Activated CD4-positive, alpha-beta T cell treated with anti-CD3 and anti-CD28 coated beads, Interleukin-2, amount 10 ng/mL, durations not matched to agents 24 days and 14 days (primary cell): Measurements from ENCODE around the gene ATP6V0E2. TPM values are rescaled to one million over a fixed set of nuclear protein-coding genes. Genes with fewer than 3 reads are reported as not detected.
"Not testable (repeated sequence)": the region's sequence is repeated elsewhere in the genome, so short reads cannot be mapped to it uniquely, and the experiment has no call there.

ENCODE experiments used
- DNase-seq: peaks from one replicate; pipeline ENCODE4 v3.0.0; 2022
- H3K27ac Mint-ChIP-seq: one replicate; pipeline ENCODE4 v1.8.0; 2022; ENCODE audit warnings: mild to moderate bottlenecking, mixed read lengths
- H3K27me3 Mint-ChIP-seq: one replicate; pipeline ENCODE4 v1.8.0; 2022; ENCODE audit warnings: mixed read lengths
- H3K36me3 Mint-ChIP-seq: one replicate; pipeline ENCODE4 v1.8.0; 2022; ENCODE audit warnings: low read depth, mild to moderate bottlenecking, mixed read lengths
- H3K4me1 Mint-ChIP-seq: one replicate; pipeline ENCODE4 v1.8.0; 2021; ENCODE audit warnings: mixed read lengths
- H3K4me3 Mint-ChIP-seq: one replicate; pipeline ENCODE4 v1.8.0; 2022; ENCODE audit warnings: mild to moderate bottlenecking, moderate library complexity, mixed read lengths
- H3K9me3 Mint-ChIP-seq: one replicate; pipeline ENCODE4 v1.8.0; 2021; ENCODE audit warnings: mixed read lengths
- intact Hi-C: fragments of 100-400 bp; cut with micrococcal nuclease; formaldehyde crosslinking; loops from one replicate; pipeline ENCODE4 v1.15.1; 2023
- total RNA-seq: library from RNA; stranded (reverse); gene quantifications from 2 replicates; pipeline ENCODE4 v1.2.3, GENCODE V29; 2022

The ATP6V0E2 gene
- total RNA-seq, 1 donor from 2014 or later, result 46.7 TPM

DNA sequence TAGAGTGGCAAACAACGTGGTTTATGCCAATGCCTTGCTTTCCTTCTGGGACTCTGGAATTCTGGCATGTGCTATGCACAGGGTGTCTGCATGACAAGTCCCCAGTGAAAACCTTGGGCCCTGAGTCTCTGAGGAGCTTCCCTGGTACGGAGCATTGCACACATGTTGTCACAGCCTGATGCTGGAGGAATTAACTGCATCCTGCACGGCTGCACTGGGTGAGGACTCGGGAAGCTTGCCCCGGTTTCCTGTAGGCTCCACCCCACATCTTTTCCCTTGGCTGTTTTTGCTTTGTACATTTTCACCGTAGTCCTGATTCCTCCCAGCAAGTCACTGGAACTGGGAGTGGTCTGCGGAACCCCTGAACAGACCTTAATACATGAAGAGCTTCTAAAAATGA lies 52.6 kb downstream of the ATP6V0E2 start:
- H3K27me3 Mint-ChIP-seq, H3K9me3 Mint-ChIP-seq, H3K4me1 Mint-ChIP-seq, H3K4me3 Mint-ChIP-seq, H3K36me3 Mint-ChIP-seq, H3K27ac Mint-ChIP-seq, DNase-seq, intact Hi-C loops: not testable (repeated sequence)

Other genes starting within 250 kb of the ATP6V0E2 start
- gene ZNF467, start 100.4 kb upstream of the ATP6V0E2 start, total RNA-seq, result 0.21 TPM in 1 of 2 replicates, not detected in the other
- 16.6 and 18.3 TPM in 2 replicates for gene ZNF862, start 35.6 kb upstream of the ATP6V0E2 start, total RNA-seq